ENCODE results near the gene MED10. TPM values are rescaled to one million over a fixed set of nuclear protein-coding genes. Genes with fewer than 3 reads are reported as not detected.

Gene MED10, protein sequence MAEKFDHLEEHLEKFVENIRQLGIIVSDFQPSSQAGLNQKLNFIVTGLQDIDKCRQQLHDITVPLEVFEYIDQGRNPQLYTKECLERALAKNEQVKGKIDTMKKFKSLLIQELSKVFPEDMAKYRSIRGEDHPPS
- 10 to 100 TPM; 50.5 to 56.7 TPM for total RNA-seq

DNA sequence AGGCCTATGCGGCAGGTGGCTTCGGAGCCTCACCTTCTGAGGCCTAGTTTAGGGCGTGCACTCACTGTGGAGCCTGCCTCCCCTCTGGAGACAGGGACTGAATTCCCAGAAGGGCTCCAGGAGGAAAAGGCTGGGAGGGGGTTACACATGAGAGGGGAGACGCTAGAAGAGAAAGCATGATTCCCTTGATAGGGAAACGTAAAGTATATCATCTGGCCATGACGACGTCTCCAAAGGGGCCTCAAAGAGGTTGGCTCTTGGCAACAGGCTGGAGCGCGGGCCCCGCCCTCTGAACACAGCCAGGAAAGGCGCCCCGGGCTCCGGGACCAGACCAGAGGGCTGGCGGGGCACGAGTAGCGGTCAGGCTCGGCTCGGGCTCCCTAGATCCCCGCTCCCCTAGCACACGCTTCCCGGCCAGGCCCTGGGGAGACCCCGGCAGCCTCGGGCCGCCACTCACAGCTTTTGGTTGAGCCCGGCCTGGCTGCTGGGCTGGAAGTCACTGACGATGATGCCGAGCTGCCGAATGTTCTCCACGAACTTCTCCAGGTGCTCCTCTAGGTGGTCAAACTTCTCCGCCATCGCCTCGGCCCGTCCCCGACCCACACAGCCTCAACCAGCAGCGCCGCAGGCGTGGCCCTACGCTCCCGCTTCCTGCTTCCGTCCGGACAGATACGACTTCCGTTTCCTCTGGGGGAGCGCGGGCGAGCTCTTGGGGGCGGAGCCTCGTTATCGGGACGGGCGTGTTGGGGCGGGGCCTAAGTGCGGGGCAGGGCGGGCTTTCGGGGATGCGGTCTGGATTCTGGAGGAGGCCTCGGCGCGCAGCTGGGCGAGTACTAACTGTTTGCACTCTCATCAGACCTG, at the start of gene MED10:
Gene MED10 (minus strand): TSS at position 643 of the 861 bp plus-strand sequence. CDS start 64 bp downstream, at position 579.
- Mint-ChIP-seq H3K9me3 (no peaks in the 10 kb centered on the region), H3K27ac (peak within 1 kb of the TSS; percentile 97), H3K36me3 (peaks cover 31% of the 10 kb centered on the region), H3K4me3 (peak within 1 kb of the TSS; percentile 98), H3K4me1 (peaks cover 31% of the 10 kb centered on the region), H3K27me3 (peaks cover 8% of the 10 kb centered on the region)
- DNase-seq: peak; percentile 95
- peak; percentile 96 for ATAC-seq (ENCODE audit: low read depth)
- POLR2A ChIA-PET: interaction anchor here (0.7 to 2.3 kb wide), 11 partner anchors 8 to 955 kb away, joined by 3 to 29 read pairs (median 5); partner anchors contain the start of genes ICE1, NSUN2, SRD5A1 and TENT4A

DNA sequence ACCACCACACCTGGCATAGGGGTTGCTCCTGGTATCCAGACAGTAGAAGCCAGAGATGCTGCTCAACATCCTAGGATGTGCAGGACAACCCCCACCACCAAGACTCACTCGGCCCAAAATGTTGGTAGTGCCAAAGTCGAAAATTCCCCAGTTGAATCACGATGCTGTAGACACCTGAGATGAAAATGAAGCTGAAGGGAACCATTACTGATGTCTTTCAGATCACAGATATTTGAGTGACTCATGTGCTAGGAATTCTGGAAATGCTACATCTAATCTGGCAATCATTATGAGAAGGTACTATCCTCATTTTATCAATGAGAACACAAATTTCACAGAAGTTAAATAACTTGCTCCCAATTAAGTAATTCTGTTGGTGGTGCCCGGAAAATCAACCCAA, 49.3 kb upstream of the MED10 start:
- H3K36me3 Mint-ChIP-seq: no peaks in the 10 kb centered on the region
- DNase-seq (no peak), ATAC-seq (ENCODE audit: low read depth) (no peak)
- POLR2A ChIA-PET: no interaction called here
- H3K4me3 Mint-ChIP-seq: no peak overlapping the region
- no peak overlapping the region for H3K27ac Mint-ChIP-seq
- no peaks in the 10 kb centered on the region for H3K9me3 Mint-ChIP-seq
- peaks cover 9% of the 10 kb centered on the region for H3K27me3 Mint-ChIP-seq
- H3K4me1 Mint-ChIP-seq: peaks cover 2% of the 10 kb centered on the region

DNA sequence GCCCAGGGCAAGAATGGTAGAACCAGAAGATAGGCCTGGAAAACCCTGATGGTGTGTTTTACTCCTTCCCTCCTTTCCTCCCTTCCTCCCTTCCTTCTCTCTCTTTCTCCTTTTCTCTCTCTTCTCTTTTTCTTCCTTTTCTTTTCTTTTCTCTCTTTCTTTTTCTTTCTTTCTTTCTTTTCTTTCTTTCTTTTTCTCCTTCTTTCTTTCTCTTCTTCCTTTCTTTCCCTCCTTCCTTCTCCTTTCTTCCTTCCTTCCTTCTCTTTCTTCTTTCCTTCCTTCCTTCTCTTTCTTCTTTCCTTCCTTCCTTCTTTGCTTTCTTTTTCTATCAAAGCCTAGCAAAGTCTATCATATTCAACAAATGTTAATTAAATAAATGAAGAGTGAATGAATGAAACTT, 46.4 kb upstream of the MED10 start:
- no peak for DNase-seq
- Mint-ChIP-seq H3K4me1 (peaks cover 2% of the 10 kb centered on the region), H3K4me3 (no peak overlapping the region), H3K27me3 (peaks cover 13% of the 10 kb centered on the region), H3K36me3 (no peaks in the 10 kb centered on the region), H3K27ac (no peak overlapping the region), H3K9me3 (no peaks in the 10 kb centered on the region)
- no peak for ATAC-seq (ENCODE audit: low read depth)
- POLR2A ChIA-PET: no interaction called here

DNA sequence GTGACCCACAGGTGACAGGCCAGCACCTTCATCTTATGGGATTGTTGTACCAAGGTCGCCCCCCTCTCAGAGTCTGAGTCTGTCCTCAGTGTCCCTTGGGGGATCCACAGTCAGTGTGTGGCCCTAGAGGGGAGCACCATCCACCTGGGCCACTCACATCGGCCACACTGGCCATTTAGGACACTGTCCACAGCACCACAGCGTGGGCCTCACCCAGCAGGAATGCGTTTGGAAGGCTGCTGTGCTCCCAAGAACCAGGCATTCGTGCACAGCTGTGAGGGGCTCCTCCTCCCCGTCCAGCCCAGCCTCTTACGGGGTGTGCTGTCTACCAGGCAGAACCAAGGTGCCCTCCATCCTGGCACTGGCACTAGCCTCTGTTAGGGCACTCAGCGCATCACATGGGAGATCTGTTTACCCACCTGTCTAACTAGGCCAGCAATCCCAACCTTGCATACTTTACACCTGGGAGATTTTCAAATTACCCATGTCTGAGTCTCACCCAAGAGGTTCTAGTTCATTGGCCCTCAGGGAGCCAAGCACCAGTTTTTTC, 45.8 kb upstream of the MED10 start:
- Mint-ChIP-seq H3K36me3 (no peaks in the 10 kb centered on the region), H3K4me1 (peaks cover 2% of the 10 kb centered on the region), H3K9me3 (no peaks in the 10 kb centered on the region), H3K4me3 (no peak overlapping the region), H3K27ac (no peak overlapping the region), H3K27me3 (peaks cover 15% of the 10 kb centered on the region)
- DNase-seq: no peak
- ATAC-seq (ENCODE audit: low read depth): no peak
- POLR2A ChIA-PET: no interaction called here

DNA sequence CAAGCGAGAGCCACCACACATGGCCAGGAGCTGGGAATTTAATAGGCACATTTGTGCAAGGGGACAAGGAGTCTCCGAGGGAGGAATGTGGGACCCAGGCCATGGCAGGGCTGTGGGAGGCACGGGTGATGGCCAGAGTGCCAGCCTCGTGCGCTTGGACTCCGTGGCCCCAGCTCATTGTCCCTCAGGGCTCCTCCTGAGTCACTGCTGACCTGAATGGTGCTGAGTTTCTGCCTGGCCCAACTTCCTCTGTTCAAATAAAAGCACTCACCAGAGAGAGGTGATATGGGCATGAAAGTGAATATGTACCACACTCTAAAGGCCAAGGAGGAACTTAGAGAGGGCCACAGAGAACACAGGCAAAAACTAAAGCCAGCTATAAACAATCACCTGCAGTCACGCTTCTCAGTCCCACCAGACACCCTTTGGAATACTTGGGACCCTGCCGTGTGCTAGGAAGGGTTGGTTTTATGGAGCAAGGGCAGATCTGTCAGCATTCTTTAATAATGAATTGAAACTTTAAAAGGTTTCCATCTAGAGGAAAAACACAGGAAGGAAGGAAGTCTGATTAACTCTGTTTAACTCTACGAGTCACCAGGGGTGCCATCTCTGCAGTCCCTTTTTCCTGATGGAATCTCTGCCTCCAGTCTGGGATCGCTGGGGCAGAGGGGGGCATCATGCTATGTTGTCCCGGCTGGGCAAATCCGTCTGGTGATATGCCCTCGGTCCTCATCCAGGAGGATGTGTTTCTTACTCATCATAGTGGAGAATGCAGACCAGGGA, 45.2 kb upstream of the MED10 start:
- DNase-seq: no peak
- peaks cover 2% of the 10 kb centered on the region for H3K4me1 Mint-ChIP-seq
- no peaks in the 10 kb centered on the region for H3K36me3 Mint-ChIP-seq
- no peak overlapping the region for H3K4me3 Mint-ChIP-seq
- ATAC-seq (ENCODE audit: low read depth): no peak
- H3K27me3 Mint-ChIP-seq: peaks cover 15% of the 10 kb centered on the region
- POLR2A ChIA-PET: no interaction called here
- H3K9me3 Mint-ChIP-seq: no peaks in the 10 kb centered on the region
- no peak overlapping the region for H3K27ac Mint-ChIP-seq

DNA sequence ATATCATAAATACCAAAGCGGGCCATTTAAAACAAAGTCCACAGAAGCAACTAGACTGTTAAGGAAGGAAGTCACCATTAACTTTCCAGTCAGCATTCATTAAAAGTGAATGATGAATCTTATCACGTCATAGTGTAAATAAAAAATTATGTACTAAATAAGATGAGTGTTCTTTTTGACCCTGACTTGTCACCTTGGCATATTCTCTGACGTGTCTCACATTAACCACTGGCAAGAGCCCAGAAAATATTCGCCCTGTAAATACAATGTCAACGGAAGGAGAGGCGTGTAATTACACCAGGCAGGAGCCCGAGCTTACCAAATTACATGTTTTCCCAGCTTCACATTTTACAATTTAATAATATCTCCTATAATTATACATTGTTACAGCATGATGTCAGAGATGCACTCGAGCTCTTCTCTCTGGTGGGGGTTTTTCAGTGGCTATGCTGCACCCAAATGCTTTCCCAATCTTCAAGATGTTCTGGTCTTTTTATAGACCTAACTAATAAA, 41.0 kb upstream of the MED10 start:
- DNase-seq (no peak), ATAC-seq (ENCODE audit: low read depth) (no peak)
- H3K27me3 Mint-ChIP-seq: peaks cover 9% of the 10 kb centered on the region
- H3K4me1 Mint-ChIP-seq: no peaks in the 10 kb centered on the region
- H3K4me3 Mint-ChIP-seq: no peak overlapping the region
- H3K27ac Mint-ChIP-seq: no peak overlapping the region
- H3K9me3 Mint-ChIP-seq: no peaks in the 10 kb centered on the region
- POLR2A ChIA-PET: no interaction called here
- H3K36me3 Mint-ChIP-seq: no peaks in the 10 kb centered on the region

DNA sequence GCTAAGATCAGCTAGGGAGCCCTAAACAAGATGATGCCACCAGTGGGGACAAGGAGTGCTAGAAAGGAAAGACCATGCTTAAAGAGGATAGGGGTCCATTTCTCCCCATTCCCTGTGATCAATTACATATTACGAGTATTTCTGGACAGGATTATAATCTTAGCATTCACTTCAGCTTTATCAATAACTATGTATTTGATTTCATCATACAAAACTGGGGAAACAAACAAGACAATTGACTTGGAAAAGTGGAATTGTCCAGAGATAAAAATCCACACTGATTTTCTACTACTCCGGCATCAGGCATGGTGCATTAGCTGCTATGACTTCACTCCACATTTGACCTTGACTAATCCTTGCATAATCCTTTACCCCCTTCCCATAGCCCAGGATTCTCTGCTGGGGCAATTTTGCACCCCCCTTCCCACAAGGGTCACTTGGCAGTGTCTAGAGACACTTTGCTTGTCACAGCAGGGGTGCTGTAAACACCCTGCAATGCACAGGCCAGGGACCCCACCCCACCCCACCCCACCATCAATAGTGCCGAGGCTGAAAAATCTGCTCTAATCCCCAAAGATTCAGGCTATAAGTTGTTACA, 40.4 kb upstream of the MED10 start:
- ATAC-seq (ENCODE audit: low read depth): no peak
- Mint-ChIP-seq H3K27ac (no peak overlapping the region), H3K4me1 (no peaks in the 10 kb centered on the region), H3K9me3 (no peaks in the 10 kb centered on the region), H3K27me3 (peaks cover 11% of the 10 kb centered on the region), H3K36me3 (no peaks in the 10 kb centered on the region), H3K4me3 (no peak overlapping the region)
- POLR2A ChIA-PET: no interaction called here
- no peak for DNase-seq

DNA sequence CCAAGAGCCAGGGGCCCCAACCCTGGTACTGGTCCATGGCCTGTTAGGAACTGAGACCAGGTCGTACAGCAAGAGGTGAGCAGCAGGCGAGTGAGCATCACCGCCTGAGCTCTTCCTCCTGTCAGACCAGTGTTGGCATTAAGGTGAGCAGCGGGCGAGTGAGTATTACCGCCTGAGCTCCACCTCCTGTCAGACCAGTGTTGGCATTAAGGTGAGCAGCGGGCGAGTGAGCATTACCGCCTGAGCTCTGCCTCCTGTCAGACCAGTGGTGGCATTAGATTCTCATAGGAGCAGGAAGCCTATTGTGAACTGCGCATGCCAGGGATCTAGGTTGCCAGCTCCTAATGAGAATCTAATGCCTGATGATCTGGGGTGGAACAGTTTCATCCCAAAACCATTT, 39.3 kb upstream of the MED10 start:
- Mint-ChIP-seq H3K4me3 (no peak overlapping the region), H3K27me3 (peaks cover 11% of the 10 kb centered on the region), H3K9me3 (no peaks in the 10 kb centered on the region), H3K36me3 (no peaks in the 10 kb centered on the region), H3K4me1 (no peaks in the 10 kb centered on the region), H3K27ac (no peak overlapping the region)
- POLR2A ChIA-PET: no interaction called here
- ATAC-seq (ENCODE audit: low read depth): no peak
- no peak for DNase-seq

DNA sequence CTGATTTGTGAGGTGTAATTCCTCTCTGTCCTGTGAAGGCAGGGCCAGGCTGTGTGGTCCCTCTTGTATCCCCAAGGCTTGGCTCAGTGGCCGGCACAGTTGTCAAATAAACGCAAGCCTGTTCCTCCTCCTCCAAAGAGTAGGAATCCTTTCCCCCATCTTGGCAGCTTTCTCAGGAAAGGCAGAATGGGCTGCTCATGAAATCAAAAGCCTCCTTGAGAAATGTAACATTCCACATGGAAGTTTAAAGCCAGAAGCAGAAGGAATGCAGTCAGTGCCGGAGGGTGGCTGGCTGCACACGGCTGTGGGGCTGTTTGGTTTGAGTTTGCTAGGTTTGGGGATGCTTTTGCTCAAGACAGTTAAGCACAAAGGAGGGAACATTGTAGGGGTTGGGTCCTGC, 34.5 kb upstream of the MED10 start:
- no peak for DNase-seq
- no peak overlapping the region for H3K4me3 Mint-ChIP-seq
- H3K27ac Mint-ChIP-seq: no peak overlapping the region
- POLR2A ChIA-PET: no interaction called here
- no peak for ATAC-seq (ENCODE audit: low read depth)
- H3K27me3 Mint-ChIP-seq: peaks cover 8% of the 10 kb centered on the region
- H3K4me1 Mint-ChIP-seq: no peaks in the 10 kb centered on the region
- H3K36me3 Mint-ChIP-seq: no peaks in the 10 kb centered on the region
- no peaks in the 10 kb centered on the region for H3K9me3 Mint-ChIP-seq

DNA sequence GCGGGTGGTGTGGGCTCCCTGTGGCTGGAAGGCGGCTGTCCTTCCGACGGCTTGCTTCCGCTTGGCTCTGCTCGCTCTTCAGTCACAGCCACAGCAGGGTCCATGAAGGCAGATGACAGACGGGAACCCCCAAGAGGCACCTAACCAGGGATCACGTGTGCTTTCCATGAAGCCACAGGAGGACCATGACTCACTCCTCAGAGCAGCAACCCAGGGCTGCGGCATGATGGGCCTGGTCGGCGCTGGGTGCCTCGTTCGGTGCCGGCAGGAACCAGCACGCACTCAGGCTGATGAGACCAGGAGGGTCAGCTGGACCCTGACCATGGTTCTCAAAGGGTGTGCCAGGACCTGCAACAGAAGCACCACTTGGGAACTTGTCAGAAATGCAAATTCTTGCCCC, 32.8 kb upstream of the MED10 start:
- Mint-ChIP-seq H3K4me1 (no peaks in the 10 kb centered on the region), H3K36me3 (no peaks in the 10 kb centered on the region), H3K27me3 (peaks cover 12% of the 10 kb centered on the region), H3K27ac (no peak overlapping the region), H3K4me3 (no peak overlapping the region), H3K9me3 (no peaks in the 10 kb centered on the region)
- DNase-seq: no peak
- ATAC-seq (ENCODE audit: low read depth): no peak
- POLR2A ChIA-PET: no interaction called here

DNA sequence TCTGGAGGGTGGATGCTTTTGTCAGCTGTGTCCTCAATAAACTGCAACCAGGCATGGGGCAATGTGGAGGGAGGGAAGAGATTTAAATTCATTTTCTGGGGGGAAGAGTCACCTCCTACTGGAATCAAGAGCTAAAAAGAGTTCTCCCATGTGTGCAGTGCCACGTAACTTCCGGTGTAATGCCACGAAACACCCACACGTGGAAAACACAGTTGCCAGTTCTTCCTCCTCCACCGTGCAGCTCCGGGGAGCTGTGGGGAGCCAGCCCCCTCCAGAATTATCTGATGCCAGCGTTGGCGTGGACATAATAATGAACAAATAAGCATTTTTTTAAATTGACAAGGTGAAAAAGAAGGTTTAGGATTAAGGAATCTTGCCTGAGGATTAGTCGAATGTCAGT, 32.1 kb upstream of the MED10 start:
- Mint-ChIP-seq H3K9me3 (no peaks in the 10 kb centered on the region), H3K4me3 (no peak overlapping the region), H3K4me1 (no peaks in the 10 kb centered on the region), H3K27ac (no peak overlapping the region), H3K27me3 (peaks cover 13% of the 10 kb centered on the region), H3K36me3 (no peaks in the 10 kb centered on the region)
- POLR2A ChIA-PET: no interaction called here
- no peak for ATAC-seq (ENCODE audit: low read depth)
- no peak for DNase-seq

DNA sequence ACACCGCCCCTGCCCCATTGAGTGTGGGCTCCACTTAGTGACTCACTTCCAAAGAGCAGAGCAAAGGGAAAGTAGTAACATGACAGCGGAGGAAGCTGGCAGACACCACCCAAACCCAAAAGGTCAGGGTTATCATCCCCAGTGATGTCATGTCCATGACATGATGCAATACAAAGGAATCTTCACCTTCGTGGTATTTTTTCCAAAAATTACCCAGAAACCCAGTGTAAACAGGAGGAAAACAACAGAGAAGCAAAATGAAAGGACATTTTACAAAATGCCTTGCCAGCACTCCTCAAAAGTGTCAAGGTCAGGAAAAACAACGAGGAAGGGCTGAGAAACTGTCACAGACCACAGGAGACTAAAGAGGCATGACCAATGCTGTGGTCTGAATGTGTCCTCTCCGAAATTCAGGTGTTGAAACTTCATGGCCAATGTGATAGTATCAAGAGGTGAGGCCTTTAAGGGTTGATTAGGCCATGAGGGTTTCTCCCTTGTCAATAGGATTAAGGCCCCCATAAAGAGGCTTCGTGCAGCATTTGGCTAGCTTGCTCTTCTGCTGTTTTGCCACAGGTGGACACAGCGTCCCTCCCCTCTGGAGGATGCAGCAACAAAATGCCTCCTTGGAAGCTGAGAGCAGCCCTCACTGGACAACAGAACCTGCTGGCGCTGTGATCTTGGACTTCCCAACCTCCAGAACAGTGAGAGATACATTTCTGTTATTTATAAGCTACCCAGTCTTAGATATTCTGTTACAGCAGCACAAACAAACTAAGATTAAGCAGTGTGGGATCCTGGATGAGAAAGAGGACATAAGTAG, 30.5 kb upstream of the MED10 start:
- POLR2A ChIA-PET: no interaction called here
- H3K4me3 Mint-ChIP-seq: no peak overlapping the region

More for the DNA sequence above, 30.5 kb upstream of the MED10 start:
- ATAC-seq (ENCODE audit: low read depth) (no peak), DNase-seq (no peak)
- H3K27me3 Mint-ChIP-seq: peaks cover 9% of the 10 kb centered on the region
- no peaks in the 10 kb centered on the region for H3K9me3 Mint-ChIP-seq
- no peaks in the 10 kb centered on the region for H3K4me1 Mint-ChIP-seq
- H3K36me3 Mint-ChIP-seq: no peaks in the 10 kb centered on the region
- no peak overlapping the region for H3K27ac Mint-ChIP-seq

Data from activated naive CD8-positive, alpha-beta T cell treated with anti-CD3 and anti-CD28 coated beads, Interleukin-2, amount 10 ng/mL, durations not matched to agents 7 days and 5 days (primary cell).